ENCODE measurements around the gene SLITRK3.

SLITRK3 gene

GRCh38 chr3:165193366-165194254, 2.6 kb downstream of the SLITRK3 start:
- ChIA-PET CTCF (interaction anchor here (3.3 kb wide), 1 partner anchor 13 kb away, joined by 25 read pairs; no protein-coding TSS in a partner anchor), POLR2A (no interaction called here)
- TF ChIP-seq, protein P1, sequence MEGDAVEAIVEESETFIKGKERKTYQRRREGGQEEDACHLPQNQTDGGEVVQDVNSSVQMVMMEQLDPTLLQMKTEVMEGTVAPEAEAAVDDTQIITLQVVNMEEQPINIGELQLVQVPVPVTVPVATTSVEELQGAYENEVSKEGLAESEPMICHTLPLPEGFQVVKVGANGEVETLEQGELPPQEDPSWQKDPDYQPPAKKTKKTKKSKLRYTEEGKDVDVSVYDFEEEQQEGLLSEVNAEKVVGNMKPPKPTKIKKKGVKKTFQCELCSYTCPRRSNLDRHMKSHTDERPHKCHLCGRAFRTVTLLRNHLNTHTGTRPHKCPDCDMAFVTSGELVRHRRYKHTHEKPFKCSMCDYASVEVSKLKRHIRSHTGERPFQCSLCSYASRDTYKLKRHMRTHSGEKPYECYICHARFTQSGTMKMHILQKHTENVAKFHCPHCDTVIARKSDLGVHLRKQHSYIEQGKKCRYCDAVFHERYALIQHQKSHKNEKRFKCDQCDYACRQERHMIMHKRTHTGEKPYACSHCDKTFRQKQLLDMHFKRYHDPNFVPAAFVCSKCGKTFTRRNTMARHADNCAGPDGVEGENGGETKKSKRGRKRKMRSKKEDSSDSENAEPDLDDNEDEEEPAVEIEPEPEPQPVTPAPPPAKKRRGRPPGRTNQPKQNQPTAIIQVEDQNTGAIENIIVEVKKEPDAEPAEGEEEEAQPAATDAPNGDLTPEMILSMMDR (IDR thresholded peaks at IDR 0.05; ENCODE audit: control extremely low read depth, extremely low read depth, low read depth, missing control alignments), result no peak
- peak; percentile 16 for DNase-seq (ENCODE audit: extremely low spot score)

- POLR2A ChIA-PET, result no interaction called here
- TF ChIP-seq, protein P1 (IDR thresholded peaks at IDR 0.05; ENCODE audit: control extremely low read depth, extremely low read depth, low read depth, missing control alignments), result no peak
- CTCF ChIA-PET, result interaction anchor here (0.9 to 3.3 kb wide), 2 partner anchors 13 to 14 kb away, joined by 4 to 25 read pairs; no protein-coding TSS in a partner anchor
These were observed 3.5 kb downstream of the SLITRK3 start for GRCh38 chr3:165192610-165193192.

DNA sequence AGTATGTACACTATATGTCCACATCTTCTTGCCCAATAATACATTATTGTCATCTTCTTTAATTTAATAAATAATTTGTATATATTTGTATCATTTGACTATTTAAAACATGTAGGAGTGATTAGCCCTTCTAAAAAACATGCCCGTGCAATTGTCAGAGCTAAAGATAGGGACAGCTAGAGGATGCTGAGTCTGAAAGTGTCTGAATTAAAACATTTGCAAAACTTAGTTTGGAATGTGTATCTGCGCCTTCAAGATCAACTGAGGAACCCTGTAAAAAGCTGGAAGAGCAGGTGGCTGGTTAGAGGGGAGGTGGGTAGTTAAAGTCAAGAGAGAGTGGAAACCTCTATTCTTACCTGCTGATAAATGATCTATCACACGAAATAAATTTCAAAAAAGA, 4.7 kb downstream of the SLITRK3 start:
- ChIA-PET CTCF (interaction anchor here (2.8 kb wide), 1 partner anchor 15 kb away, joined by 18 read pairs; no protein-coding TSS in a partner anchor), POLR2A (no interaction called here)
- TF ChIP-seq, protein P1 (IDR thresholded peaks at IDR 0.05; ENCODE audit: control extremely low read depth, extremely low read depth, low read depth, missing control alignments), result no peak
- no peak for DNase-seq (ENCODE audit: extremely low spot score)

More at GRCh38 chr3:165192610-165193192, 3.5 kb downstream of the SLITRK3 start:
- DNase-seq (ENCODE audit: extremely low spot score), result no peak

GRCh38 chr3:165188452-165188851, 7.7 kb downstream of the SLITRK3 start:
- no peak for DNase-seq (ENCODE audit: extremely low spot score)
- ChIA-PET CTCF (no interaction called here), POLR2A (no interaction called here)
- TF ChIP-seq, protein P1 (IDR thresholded peaks at IDR 0.05; ENCODE audit: control extremely low read depth, extremely low read depth, low read depth, missing control alignments), result no peak

DNA sequence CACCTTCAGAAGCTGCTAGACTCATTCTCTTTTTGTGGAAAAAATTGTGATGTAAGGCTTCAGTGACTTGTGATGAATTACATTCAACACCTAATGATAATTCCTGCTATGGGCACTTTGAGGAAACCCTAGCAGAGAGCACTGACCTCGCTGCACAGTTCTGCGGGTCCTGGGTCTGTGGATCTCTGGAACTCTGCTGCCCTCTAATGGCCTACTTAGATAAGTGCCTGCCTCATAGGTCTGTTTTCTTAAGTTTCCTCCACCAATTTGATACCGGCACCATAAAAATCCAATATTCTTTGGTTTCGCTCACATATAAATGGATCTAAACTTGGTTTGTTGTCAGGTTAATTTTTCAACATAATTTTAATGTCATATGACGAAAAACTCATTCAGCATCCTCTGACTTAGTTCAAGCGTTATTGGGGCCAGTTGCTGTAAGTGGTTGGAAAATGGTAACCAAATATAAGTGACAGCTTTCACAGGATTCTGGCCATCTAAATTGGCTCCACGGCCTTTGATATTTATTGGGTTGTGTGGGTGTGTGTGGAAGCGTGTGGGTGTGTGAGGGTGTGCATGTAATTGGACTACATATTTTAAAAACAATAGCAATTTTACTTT, 10.4 kb downstream of the SLITRK3 start:
- TF ChIP-seq, protein P1 (IDR thresholded peaks at IDR 0.05; ENCODE audit: control extremely low read depth, extremely low read depth, low read depth, missing control alignments), result peak; percentile 71
- POLR2A ChIA-PET, result no interaction called here
- DNase-seq (ENCODE audit: extremely low spot score), result peak; percentile 56
- CTCF ChIA-PET, result interaction anchor here (1.0 to 1.6 kb wide), 4 partner anchors 9 to 17 kb away, joined by 3 to 5 read pairs (median 4); no protein-coding TSS in a partner anchor

- ChIA-PET POLR2A (no interaction called here), CTCF (no interaction called here)
- TF ChIP-seq, protein P1 (IDR thresholded peaks at IDR 0.05; ENCODE audit: control extremely low read depth, extremely low read depth, low read depth, missing control alignments), result no peak
- DNase-seq (ENCODE audit: extremely low spot score), result no peak
These were observed 14.6 kb downstream of the SLITRK3 start for GRCh38 chr3:165181556-165181955.

All from GM10248 (cell line).